Activated CD4-positive, alpha-beta T cell treated with anti-CD3 and anti-CD28 coated beads for 48 hours (primary cell): Measurements from ENCODE around the gene NLRP6.
A peak's percentile ranks its signal among the peaks of the same experiment; 100 is the strongest.
"Not testable (repeated sequence)": the region's sequence is repeated elsewhere in the genome, so short reads cannot be mapped to it uniquely, and the experiment has no call there.

ENCODE experiments used
- DNase-seq: peaks from one replicate; pipeline ENCODE4 v3.0.0-alpha.2; 2020

The NLRP6 gene

DNA sequence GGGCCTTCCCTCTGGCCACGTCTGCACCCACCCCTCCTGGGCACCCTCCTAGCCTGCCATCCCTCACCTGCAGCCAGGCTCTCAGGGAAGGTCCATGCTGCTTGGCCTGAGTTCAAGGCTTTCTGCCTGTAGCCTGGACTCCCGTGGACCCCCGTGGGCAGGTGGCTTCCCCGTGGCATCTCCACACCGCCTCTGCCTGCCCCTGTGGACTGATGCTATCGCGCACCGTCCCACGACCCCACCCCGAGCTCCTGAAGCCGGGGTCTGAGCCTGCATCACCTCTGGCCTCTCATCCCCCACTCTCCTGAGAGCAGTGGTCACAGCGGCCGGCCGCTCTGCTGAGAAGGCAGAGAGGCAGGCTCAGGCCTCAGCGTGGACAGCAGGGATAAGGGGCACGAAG lies 16.6 kb downstream of the NLRP6 start:
- DNase-seq = no peak

DNA sequence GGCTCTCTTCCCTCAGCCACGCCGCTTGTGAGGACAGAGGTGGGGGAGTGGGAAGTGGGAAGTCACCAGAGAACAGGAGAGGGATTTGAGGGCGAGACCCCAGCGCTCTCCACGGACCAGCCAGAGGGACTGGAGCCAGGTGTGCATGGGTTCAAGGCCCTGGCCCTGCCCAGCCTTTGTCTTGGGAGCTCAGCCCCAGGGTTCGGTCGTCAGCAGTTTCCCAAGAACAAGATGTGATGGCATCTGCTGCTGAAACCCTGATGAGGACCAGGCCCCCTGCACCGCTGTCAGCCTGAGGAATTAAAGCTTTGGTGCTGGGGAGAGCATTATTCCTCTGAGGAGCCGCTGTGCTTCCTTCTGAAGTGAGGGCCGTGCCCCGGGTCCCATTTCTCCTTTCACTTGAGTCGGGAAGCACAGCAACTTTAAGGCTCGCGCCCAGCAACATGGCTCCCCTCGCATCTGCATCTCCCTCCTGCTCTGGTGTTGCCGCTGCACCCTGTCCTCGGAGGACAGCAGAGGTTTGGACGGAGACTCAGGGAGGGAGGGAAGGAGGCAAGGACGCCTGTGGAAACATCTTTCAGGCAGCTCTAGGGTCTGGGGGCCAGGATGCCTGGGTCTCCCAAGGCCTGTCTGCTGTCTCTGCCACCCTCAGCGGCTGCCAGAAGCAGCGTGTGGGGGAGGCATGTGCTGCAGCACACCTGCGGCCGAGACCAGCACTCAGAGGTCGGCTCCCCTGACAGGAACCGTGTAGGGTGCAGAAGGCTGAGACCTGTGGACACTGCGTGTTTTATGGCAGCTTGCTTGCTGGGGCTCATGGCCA lies 17.4 kb downstream of the NLRP6 start:
- no peak for DNase-seq

DNA sequence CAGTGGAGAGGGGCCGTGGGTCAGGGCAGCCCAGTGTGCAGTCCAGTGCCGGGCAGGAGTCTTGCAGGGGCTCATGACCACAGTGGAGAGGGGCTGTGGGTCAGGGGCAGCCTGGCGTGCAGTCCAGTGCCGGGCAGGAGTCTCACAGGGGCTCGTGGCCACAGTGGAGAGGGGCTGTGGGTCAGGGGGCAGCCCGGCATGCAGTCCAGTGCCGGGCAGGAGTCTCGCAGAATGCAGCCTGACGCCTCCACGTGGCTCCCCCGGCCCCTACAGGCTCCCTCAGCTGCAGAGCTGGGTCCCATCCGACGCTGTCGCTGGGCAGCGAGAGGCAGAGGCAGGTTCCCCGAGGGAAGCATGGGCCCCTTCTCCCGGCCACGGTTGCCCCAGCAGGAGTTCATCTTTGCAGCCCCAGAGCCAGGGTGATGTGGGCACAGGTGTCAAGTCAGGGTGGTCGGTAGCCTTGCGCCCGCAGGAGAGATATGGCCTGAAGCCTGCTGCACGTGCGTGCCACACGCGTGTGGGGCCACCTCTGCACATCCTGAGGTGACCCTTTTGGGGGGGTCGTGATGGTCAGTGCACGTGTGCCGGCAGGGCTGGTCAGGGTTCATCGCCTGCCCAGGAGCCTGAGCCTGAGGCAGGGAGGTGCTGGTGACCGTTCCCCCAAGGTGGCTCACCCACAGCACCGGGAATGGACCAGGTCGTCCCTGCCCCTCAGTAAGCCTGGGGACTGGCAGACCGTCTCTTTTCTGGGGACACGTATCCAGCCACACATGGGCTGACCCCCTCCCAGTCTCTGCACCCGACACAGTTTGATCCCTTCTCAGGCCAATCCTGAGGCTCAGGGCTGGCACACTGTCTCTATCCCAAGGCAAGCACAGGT lies 18.2 kb downstream of the NLRP6 start:
- DNase-seq = no peak

DNA sequence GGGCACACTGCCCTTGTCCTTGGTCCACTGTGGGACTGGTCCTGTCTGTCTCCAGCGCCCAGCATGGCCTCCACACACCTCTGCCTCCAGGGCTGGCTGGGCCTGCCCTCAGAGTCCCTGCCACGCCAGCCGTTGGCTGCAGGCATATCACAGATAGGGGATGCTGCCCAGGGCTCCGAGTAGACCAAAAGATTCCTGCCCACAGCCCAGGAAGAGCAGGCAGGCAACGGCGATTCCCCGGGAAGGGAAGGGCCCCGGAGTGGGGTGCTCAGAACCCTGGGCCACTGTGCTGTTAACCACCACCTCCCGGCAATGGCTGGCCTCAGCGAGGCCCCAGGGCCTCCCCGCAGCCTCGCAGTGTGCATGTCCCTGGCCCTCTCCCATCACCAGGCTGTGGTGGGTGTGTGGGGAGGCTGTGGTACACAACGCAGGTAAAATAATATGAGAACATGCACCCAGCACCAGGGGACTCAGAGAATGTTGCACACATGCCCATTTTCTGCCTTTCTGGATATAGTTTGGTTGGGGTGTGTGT lies 18.9 kb downstream of the NLRP6 start:
- DNase-seq = no peak

DNA sequence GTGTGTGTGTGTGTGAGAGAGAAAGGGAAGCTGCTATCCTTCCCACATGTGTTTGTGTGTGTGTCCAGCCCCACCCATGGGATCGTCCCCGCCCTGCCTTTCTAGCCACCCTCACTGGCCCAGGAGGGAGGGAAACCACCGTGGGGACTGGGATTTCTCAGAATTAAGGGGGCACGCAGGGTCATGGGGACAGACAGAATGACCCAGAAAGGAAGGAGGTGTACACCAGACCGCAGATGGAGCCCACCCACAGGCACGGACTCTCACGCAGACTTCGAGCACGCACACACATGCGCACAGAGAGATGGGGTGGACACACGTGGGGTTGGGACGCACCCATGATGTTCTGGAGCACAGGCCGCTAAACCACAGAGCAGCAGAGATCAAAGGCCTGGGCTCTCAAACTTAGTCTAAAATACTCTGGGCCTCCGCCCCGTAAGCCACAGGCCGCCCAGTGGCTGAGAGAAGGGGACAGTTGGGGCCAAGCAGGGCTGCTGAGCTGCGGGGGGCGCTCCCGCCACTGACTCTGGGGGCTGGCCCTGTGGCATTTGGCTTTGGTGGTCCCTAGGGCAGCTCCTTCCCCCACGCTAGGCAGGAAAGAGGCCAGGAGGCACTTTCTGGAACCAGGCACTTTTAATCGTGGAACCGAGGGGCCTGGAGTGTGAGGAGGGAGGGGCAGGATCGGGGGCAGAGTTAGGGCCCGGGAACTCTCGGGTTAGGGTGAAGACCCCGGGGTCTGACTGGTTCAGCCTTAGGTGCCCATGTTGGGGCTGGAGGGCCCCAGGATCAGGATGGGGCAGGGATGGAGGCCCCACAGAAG lies 19.6 kb downstream of the NLRP6 start:
- peak; percentile 51 for DNase-seq

DNA sequence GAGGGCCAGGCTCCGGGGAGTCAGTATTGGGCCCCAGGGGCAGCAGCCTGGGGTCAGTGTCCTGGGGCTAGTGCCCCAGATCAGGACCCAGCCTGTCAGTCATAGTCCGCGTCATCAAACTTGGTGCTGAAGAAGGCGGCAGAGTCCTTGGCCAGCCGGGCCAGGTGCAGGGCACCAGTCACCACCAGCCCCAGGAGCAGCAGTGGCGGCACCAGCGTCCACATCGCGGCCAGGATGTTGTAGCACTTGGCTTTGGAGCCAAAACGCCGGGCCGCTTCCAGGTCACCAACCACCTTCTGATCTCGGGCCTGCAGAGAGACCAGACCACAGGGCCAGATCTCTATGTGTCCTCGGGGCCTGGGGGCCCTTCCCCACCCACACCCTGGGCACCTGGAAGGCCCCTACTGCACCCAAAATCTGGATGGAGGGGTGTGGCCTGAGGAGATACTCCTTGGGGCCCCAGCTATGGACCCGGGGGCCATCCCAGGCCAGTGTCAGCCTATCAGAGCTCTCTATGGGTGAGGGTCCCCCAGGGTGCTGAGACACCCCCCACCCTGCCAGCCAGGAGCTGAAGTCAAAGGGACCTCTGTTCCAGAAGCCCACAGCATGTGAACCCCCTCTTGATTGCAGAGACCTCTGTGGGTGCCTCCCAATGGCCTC lies 20.3 kb downstream of the NLRP6 start:
- peak; percentile 6 for DNase-seq

DNA sequence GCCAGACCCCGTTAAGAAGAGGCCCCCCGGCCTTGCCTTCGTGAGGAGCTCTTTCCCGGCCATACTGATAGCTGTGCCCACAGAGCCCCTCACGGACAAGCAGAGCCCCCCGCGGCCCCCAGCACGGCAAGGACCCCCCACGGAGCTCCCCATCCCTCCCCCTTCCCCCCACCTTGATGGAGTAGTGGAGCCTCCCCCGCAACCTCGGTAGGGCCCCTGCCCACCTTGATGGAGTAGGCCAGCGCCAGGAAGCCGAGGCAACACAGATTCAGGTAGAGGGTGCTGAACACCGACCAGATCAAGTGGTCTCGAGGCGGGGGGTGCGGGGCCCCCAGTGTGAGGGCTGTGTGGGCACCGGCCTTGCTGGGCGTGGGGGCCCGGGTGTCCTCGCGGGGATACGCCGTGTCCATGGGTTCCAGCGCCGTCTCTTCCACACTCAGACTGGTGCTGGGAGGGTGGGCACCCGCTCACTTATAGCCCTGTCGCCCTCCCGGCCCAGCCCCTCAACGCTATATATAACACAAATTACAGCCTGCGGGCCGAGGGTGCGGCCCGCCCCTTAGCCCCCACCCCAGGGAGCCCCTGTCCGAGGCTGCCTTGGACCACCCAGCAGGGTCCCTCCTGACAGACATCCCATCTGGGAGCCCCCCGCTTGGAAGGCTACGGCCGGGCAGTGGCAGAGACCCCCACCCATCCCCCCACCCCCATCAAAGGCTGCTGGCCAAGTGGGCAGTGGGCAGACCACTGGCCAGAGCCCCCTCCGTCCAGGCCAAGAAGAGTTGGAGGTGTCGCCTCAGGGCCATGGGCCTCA lies 21.1 kb downstream of the NLRP6 start, which contains the start of gene IFITM5:
IFITM5 (minus strand) TSS at position 446 of the 811 bp plus-strand sequence; CDS start at position 410, 36 bp downstream.
- no peak for DNase-seq

DNA sequence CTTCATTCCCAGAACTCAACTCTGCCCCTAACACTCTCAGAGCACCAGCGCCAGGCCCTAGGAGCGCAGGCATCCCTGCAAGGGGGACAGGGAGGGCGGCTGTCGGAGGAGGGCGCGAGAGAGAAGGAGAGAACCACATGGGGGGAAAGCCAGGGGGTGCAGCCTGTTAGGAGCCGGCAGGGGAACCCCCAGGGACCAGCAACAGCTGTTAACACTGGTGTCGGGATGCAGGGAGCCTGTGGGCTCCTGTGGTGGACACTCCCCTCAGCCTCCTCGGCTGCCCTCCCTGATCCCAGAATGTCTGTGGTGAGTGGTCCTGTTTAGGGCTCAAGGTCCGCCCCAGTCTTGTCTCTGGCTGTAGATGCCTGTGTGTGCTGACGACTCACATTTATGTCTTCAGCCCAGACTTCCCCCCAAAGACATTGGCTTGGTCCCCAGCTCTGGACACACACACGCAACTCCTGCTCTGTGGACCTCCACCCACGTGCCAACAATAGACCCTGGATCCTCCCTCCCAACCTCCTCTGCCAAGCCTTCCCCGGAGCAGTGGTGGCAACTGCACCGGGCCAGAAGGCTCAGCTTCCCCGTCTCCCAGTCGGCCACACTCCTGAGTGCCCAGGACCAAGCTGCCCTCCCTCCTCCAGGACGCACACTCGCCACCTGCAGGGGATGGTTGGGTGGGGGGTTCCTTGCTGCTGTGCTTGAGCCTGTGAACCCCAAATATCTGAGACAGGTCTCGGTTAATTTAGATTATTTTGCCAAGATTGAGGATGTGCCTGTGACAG lies 21.9 kb downstream of the NLRP6 start:
- no peak for DNase-seq

DNA sequence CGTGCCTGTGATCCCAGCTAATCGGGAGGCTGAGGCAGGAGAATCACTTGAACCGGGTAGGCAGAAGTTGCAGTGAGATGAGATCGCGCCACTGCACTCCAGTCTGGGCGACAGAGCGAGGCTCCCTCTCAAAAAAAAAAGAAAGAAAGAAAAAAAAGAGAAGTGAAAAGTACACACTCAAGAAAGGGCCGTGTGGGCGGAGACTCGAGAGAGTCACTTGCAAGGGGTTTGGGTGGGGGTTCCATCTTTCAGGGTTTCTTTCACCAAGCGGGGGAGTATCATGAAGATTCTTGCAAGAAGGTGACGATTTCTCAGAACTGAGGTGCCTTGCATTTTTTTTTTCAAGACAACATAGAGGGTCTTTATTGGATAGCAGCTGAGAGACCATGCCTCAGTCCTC lies 25.2 kb downstream of the NLRP6 start:
- no peak for DNase-seq

DNA sequence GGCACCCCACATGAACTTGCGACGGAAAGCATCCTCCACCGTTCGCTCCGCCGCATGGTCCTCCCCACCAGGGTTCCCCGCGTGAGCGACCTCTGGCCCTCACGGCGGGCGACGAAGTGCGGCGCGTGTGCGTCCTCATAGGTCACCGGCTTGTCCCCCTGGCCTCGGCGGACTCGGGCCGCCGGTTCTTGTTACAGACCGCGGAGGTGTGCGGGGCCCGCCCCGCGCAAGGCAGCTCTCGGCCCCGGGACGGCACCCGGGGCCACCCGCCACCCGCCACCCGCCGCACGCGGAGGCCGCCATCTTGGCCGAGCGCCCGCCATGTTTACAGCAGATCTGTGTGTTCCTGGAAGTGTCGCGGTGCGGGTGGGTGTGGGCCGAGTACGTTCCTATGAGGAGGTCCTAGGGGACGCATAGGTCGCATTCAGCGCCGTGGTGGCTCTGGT lies 25.9 kb downstream of the NLRP6 start:
- DNase-seq = no peak

DNA sequence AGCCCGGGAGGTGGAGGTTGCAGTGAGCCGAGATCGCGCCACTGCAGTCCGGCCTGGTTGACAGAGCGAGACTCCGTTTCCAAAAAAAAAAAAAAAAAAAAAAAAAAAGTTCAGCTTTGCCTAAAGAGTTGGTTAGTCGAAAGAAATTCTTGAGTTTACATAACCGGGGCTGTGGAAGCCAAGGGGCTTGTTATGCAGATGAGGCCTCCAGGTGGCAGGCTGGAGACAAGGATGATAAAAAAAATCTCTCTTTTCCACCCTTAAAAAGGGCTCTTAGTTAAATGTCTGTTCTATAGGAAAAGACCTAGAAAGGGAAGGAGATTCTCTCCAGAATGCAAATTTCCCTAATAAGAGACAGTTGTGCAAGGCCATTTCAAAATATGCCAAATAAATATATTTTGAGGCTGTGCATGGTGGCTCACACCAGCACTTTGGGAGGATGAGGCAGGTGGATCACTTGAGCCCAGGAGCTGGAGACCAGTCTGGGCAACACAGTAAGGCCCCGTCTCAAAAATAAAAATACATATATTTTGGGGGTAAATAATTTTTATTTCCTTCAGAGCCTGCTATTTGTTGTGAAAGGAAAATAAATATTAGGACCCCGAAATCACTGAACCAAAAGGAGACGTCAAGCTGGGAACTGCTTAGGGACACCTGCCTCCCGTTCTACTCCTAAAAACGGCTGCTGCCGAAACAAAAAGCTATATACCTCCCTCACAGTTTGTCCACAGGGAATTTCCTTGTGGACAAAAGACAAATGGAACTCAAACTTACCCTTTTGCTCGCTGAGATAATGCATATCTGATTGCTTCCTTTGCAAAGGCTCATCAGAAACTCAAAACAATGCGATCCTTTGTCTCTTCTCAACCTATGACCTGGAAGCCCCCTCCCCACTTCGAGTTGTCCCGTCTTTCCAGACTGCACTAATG lies 27.0 kb downstream of the NLRP6 start:
- peak; percentile 74 for DNase-seq

DNA sequence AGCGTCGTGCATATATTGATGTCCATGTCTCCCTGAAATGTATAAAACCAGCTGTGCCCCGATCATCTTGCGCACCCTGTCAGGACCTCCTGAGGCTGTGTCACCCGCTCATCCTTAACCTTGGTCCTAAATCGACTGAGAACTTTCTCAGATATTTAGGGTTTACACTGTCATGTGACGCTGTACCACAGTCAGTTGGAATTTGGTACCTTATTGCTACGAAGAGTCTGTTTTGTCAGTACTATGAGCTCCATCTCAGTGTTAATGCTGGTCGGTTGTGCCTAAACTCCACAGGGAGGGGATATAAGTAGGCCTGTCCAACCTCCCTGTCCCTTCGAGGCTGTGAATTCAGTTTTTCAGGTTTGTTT lies 27.6 kb downstream of the NLRP6 start:
- DNase-seq = no peak

DNA sequence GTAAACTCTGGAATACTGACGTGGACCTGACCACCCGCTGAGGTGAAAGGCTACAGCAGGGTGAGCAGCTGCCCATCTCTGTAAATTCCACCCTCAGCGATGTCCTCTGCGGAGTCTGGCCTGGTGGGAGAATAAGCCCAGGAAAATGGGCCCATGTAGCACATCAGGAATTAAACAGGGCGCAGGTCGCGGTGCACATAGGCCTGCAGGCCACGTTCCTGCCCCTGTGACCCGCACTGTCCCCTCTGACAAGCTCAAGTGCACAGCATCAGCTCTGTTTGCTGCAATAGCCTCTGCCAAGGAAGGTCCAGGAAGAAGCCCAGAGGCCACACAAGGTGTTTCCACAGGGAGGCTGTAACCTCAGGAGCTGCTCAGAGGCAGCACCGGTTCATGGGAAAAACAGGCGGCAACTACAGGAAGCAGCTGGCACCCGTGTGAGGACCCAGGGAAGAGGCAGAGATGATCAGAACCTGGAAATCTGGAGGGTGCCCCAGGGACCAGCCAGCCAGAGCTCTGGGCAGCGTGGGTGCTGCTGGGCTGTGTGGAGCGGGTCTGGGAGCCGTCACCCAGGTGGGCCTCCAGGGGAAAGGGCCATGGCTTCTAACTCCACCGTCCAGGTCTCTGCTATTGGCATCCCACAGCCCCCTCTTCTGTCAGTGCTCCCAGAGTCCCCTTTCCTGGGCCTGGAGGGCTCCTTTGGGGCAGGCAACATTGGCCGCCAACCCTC lies 28.6 kb downstream of the NLRP6 start:
- DNase-seq = no peak

DNA sequence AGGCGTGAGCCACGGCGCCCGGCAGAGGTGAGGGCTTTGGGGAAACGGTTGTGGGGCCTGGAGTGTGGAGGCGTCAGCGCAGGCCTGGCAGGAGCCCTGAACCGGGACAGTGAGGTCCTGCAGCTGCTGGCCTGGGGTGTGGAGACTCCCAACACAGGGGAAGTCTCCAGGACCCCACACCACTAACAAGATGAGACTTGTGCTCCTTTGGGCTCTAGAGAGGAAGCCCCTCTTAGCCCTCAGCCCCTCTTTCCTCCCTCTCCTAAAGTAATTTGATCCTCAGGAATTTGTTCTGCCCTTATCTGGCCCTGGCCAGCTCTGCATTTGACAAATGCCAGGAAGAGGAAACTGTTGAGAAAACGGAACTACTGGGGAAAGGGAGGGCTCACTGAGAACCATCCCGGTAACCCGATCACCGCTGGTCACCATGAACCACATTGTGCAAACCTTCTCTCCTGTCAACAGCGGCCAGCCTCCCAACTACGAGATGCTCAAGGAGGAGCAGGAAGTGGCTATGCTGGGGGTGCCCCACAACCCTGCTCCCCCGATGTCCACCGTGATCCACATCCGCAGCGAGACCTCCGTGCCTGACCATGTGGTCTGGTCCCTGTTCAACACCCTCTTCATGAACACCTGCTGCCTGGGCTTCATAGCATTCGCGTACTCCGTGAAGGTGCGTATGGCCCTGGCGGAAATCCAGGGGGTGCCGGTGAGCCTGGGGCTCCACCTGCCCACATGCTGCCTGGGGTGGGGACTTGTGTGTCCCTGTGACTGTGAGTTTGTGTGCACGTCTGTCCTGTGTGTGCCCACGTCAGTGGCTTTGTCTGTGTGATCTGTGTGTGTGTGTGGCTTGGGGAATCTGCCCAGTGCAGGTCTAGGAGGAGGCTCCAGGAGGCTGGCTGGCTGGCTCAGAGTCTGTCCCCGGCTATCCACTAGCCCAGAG lies 29.8 kb downstream of the NLRP6 start, which contains the start of gene IFITM2:
IFITM2 (plus strand) TSS at position 51 of the 943 bp plus-strand sequence; CDS start at position 428, 377 bp downstream.
- peak; percentile 63 for DNase-seq

DNA sequence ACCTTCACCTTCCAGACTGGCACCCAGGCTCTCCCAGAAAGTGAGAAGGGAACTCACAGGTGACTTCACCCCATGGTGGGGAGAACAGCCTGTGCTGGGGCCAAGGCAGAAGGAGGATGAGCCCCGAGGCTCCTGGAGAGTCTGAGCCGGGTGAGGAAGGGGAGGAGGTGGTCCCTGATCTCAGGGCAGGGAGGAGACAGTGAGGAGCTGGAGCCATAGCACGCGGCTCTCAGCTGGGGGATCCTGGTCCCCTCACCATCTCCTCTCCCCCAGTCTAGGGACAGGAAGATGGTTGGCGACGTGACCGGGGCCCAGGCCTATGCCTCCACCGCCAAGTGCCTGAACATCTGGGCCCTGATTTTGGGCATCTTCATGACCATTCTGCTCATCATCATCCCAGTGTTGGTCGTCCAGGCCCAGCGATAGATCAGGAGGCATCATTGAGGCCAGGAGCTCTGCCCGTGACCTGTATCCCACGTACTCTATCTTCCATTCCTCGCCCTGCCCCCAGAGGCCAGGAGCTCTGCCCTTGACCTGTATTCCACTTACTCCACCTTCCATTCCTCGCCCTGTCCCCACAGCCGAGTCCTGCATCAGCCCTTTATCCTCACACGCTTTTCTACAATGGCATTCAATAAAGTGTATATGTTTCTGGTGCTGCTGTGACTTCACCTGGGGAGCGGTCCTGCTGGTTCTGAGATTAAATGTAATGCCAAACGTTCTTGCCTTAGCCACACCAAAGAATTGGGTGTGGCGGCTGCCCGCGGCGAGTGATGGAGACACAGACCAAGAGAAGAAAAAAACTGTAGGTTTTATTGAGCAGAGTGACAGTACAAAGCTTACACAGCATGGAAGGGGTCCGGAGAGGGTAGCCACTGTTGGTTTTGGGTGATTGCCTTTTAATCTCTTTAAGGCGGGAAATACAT lies 30.8 kb downstream of the NLRP6 start:
- peak; percentile 47 for DNase-seq

DNA sequence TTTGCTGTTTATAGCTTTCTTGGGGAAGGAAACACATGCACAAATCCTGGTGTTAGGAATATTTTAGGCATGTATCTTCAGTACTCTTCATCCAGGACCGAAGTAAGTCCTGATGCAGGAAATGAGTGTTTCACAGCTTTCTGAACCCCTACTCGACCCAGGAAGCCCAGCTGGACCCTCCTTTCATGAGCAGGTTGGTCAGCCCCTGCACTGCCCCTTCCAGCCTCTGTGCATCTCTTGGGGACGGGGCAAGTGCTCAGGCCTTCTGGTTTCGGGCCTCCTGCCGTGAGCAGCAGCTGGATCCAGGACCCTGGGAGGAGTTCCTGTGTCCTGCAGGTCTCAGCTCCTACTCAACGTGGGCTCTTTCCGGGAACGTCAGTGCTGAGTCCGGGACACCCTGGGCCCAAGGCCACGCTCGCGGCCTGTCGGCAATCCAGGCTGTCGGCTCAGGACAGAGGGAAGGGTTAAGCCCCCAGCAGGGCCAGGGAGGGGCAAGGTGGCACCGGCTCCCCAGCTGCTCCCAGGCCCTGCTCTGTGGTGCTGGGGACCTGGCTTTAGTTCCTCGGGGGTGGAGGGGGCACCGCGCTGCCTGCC lies 31.9 kb downstream of the NLRP6 start:
- DNase-seq = not testable (repeated sequence)
